Karpas-422 (cell line): ENCODE measurements around the gene MIDN. TPM values are rescaled to one million over a fixed set of nuclear protein-coding genes. Genes with fewer than 3 reads are reported as not detected.
A peak's percentile ranks its signal among the peaks of the same experiment; 100 is the strongest.

ENCODE experiments used
- DNase-seq: peaks from one replicate; pipeline ENCODE4 v3.0.0-alpha.2; 2015
- H2AFZ ChIP-seq: fragments of 200-600 bp; sonication (generic); 2 replicates; pipeline ENCODE4 v1.6.1; 2014; ENCODE audit warnings: antibody characterized with exemption, low read length, mixed read lengths
- H3K27ac ChIP-seq: fragments of 200-600 bp; sonication (generic); 2 replicates; pipeline ENCODE4 v1.5.1; 2014; ENCODE audit warnings: mild to moderate bottlenecking, low read length, moderate library complexity
- H3K27me3 ChIP-seq: fragments of 200-600 bp; sonication (generic); 2 replicates; pipeline ENCODE4 v1.6.1; 2014; ENCODE audit warnings: low read length, mixed read lengths
- H3K36me3 ChIP-seq: fragments of 200-600 bp; sonication (generic); 2 replicates; pipeline ENCODE4 v1.6.1; 2014; ENCODE audit warnings: low read length, mixed read lengths; ENCODE audit not compliant: insufficient read depth
- H3K4me1 ChIP-seq: fragments of 200-600 bp; sonication (generic); 2 replicates; pipeline ENCODE4 v1.6.1; 2014; ENCODE audit warnings: mild to moderate bottlenecking, low read length, mixed read lengths
- H3K4me2 ChIP-seq: fragments of 200-600 bp; sonication (generic); 2 replicates; pipeline ENCODE4 v1.6.1; 2014; ENCODE audit warnings: low read length, low read depth, mild to moderate bottlenecking; ENCODE audit not compliant: poor library complexity, severe bottlenecking
- H3K4me3 ChIP-seq: fragments of 200-600 bp; sonication (generic); 2 replicates; pipeline ENCODE4 v1.5.1; 2014; ENCODE audit warnings: mild to moderate bottlenecking, antibody characterized with exemption, low read length, mixed read lengths
- H3K79me2 ChIP-seq: fragments of 200-600 bp; sonication (generic); 2 replicates; pipeline ENCODE4 v1.6.1; 2014; ENCODE audit warnings: mild to moderate bottlenecking, low read length, mixed read lengths
- H3K9ac ChIP-seq: fragments of 200-600 bp; sonication (generic); 2 replicates; pipeline ENCODE4 v1.6.0; 2014; ENCODE audit warnings: low read length
- H3K9me2 ChIP-seq: fragments of 200-600 bp; sonication (generic), shearing (Covaris generic); replicated peaks from 2 replicates; pipeline ENCODE4 v1.6.0; 2014; ENCODE audit warnings: mild to moderate bottlenecking, low read length, moderate library complexity; ENCODE audit not compliant: insufficient read depth
- H3K9me3 ChIP-seq: fragments of 300-700, 200-600 bp; sonication (generic); 2 replicates; pipeline ENCODE4 v1.6.1; 2014; ENCODE audit warnings: low read length, mixed read lengths
- H4K20me1 ChIP-seq: fragments of 200-600 bp; sonication (generic); 2 replicates; pipeline ENCODE4 v1.6.1; 2014; ENCODE audit warnings: mild to moderate bottlenecking, antibody characterized with exemption, low read length, low read depth; ENCODE audit not compliant: insufficient read depth
- total RNA-seq: library from RNA; depleted of rRNA; stranded (reverse); fragments of >200 nt; shearing (Covaris generic); gene quantifications from 2 replicates; pipeline ENCODE4 v1.2.3, GENCODE V29; 2014; ENCODE audit warnings: low replicate concordance

The MIDN gene
- total RNA-seq, 1 experiment from 2014 or later = 21.4 TPM

GRCh38 chr19:1280636-1281568 lies 32.5 kb downstream of the MIDN start:
- Histone ChIP-seq H3K4me2 (no peak overlapping the region), H3K27me3 (no peaks in the 10 kb centered on the region), H3K9me3 (no peaks in the 10 kb centered on the region), H2AFZ (no peak overlapping the region), H3K9me2 (no peaks in the 10 kb centered on the region), H4K20me1 (peaks cover 24% of the 10 kb centered on the region), H3K27ac (no peak overlapping the region), H3K36me3 (peaks cover 17% of the 10 kb centered on the region; the same call in 1 of the 2 replicates), H3K9ac (no peak overlapping the region), H3K79me2 (peaks cover 15% of the 10 kb centered on the region), H3K4me1 (peaks cover 22% of the 10 kb centered on the region), H3K4me3 (no peak overlapping the region)
- no peak for DNase-seq

GRCh38 chr19:1281569-1282287 lies 33.3 kb downstream of the MIDN start:
- Histone ChIP-seq H2AFZ (no peak overlapping the region), H3K9me2 (no peaks in the 10 kb centered on the region), H3K9me3 (no peaks in the 10 kb centered on the region), H3K9ac (no peak overlapping the region), H3K4me2 (no peak overlapping the region), H3K79me2 (peaks cover 6% of the 10 kb centered on the region), H3K27ac (no peak overlapping the region), H4K20me1 (peaks cover 21% of the 10 kb centered on the region), H3K36me3 (peaks cover 14% of the 10 kb centered on the region; the same call in 1 of the 2 replicates), H3K4me3 (no peak overlapping the region), H3K4me1 (peaks cover 18% of the 10 kb centered on the region), H3K27me3 (no peaks in the 10 kb centered on the region)
- DNase-seq = no peak

GRCh38 chr19:1282588-1283206 lies 34.3 kb downstream of the MIDN start:
- H3K9me3 ChIP-seq = no peaks in the 10 kb centered on the region
- H3K4me1 ChIP-seq = peaks cover 17% of the 10 kb centered on the region
- peaks cover 8% of the 10 kb centered on the region; the same call in 1 of the 2 replicates for H3K36me3 ChIP-seq
- H3K4me3 ChIP-seq = no peak overlapping the region
- no peak overlapping the region for H3K4me2 ChIP-seq
- peaks cover 20% of the 10 kb centered on the region for H4K20me1 ChIP-seq
- no peak for DNase-seq
- H3K9me2 ChIP-seq = no peaks in the 10 kb centered on the region
- no peak overlapping the region for H3K9ac ChIP-seq
- H3K27me3 ChIP-seq = no peaks in the 10 kb centered on the region
- no peaks in the 10 kb centered on the region for H3K79me2 ChIP-seq
- no peak overlapping the region for H3K27ac ChIP-seq
- no peak overlapping the region for H2AFZ ChIP-seq

GRCh38 chr19:1283207-1283916 lies 35.0 kb downstream of the MIDN start:
- Histone ChIP-seq H3K9me2 (no peaks in the 10 kb centered on the region), H3K36me3 (peaks cover 6% of the 10 kb centered on the region; the same call in 1 of the 2 replicates), H3K4me1 (peaks cover 17% of the 10 kb centered on the region), H3K9ac (no peak overlapping the region), H3K4me2 (no peak overlapping the region), H3K27ac (no peak overlapping the region), H3K79me2 (no peaks in the 10 kb centered on the region), H3K4me3 (no peak overlapping the region), H3K9me3 (no peaks in the 10 kb centered on the region), H3K27me3 (no peaks in the 10 kb centered on the region), H2AFZ (no peak overlapping the region), H4K20me1 (peaks cover 20% of the 10 kb centered on the region)
- no peak for DNase-seq

- no peak overlapping the region for H3K9ac ChIP-seq
- H3K27me3 ChIP-seq = no peaks in the 10 kb centered on the region
- H3K4me2 ChIP-seq = no peak overlapping the region
Measured at GRCh38 chr19:1283917-1284292, 35.5 kb downstream of the MIDN start.

GRCh38 chr19:1284293-1284978 lies 36.1 kb downstream of the MIDN start:
- Histone ChIP-seq H2AFZ (no peak overlapping the region), H3K4me1 (peaks cover 17% of the 10 kb centered on the region), H3K4me2 (no peak overlapping the region), H4K20me1 (peaks cover 20% of the 10 kb centered on the region), H3K9me2 (no peaks in the 10 kb centered on the region), H3K36me3 (peaks cover under 1% of the 10 kb centered on the region; the same call in 1 of the 2 replicates), H3K27ac (no peak overlapping the region), H3K9me3 (no peaks in the 10 kb centered on the region), H3K79me2 (no peaks in the 10 kb centered on the region), H3K27me3 (no peaks in the 10 kb centered on the region), H3K9ac (no peak overlapping the region), H3K4me3 (no peak overlapping the region)
- peak; percentile 54 for DNase-seq

More at GRCh38 chr19:1283917-1284292, 35.5 kb downstream of the MIDN start:
- Histone ChIP-seq H3K36me3 (peaks cover 6% of the 10 kb centered on the region; the same call in 1 of the 2 replicates), H3K9me3 (no peaks in the 10 kb centered on the region), H3K79me2 (no peaks in the 10 kb centered on the region), H3K27ac (no peak overlapping the region), H3K4me1 (peaks cover 17% of the 10 kb centered on the region), H3K9me2 (no peaks in the 10 kb centered on the region), H2AFZ (no peak overlapping the region), H3K4me3 (no peak overlapping the region), H4K20me1 (peaks cover 20% of the 10 kb centered on the region)
- DNase-seq = no peak

GRCh38 chr19:1284979-1285736 lies 36.8 kb downstream of the MIDN start:
- Histone ChIP-seq H2AFZ (no peak overlapping the region), H3K4me1 (peaks cover 21% of the 10 kb centered on the region), H3K27ac (no peak overlapping the region), H3K9me3 (no peaks in the 10 kb centered on the region), H3K27me3 (no peaks in the 10 kb centered on the region), H3K4me3 (no peak overlapping the region), H3K79me2 (no peaks in the 10 kb centered on the region), H3K9ac (no peak overlapping the region), H3K36me3 (no peaks in the 10 kb centered on the region), H3K9me2 (no peaks in the 10 kb centered on the region), H4K20me1 (peaks cover 16% of the 10 kb centered on the region), H3K4me2 (no peak overlapping the region)
- DNase-seq = no peak
